Mesendoderm (in vitro differentiated cells): ENCODE data around the gene NT5DC3.

Experiments used
- DNase-seq: peaks from one replicate; pipeline ENCODE4 v3.0.0; 2013
- H2AK5ac ChIP-seq: 2 replicates; pipeline ENCODE4 v1.6.1; 2013; ENCODE audit warnings: low read length, inconsistent platforms
- H2BK120ac ChIP-seq: 2 replicates; pipeline ENCODE4 v1.6.1; 2013; ENCODE audit warnings: low read depth, mild to moderate bottlenecking, low read length, moderate library complexity, mixed read lengths
- H2BK15ac ChIP-seq: replicated peaks from 2 replicates; pipeline ENCODE4 v1.6.1; 2013; ENCODE audit warnings: low read depth, mild to moderate bottlenecking, moderate library complexity
- H2BK5ac ChIP-seq: 2 replicates; pipeline ENCODE4 v1.6.1; 2013; ENCODE audit warnings: low read length, inconsistent platforms
- H3K18ac ChIP-seq: 2 replicates; pipeline ENCODE4 v1.6.1; 2013; ENCODE audit warnings: mild to moderate bottlenecking, low read length, mixed read lengths
- H3K23ac ChIP-seq: one replicate; pipeline ENCODE4 v1.6.1; 2013; ENCODE audit warnings: low read length
- H3K27ac ChIP-seq: 2 replicates; pipeline ENCODE4 v1.5.1; 2013; ENCODE audit warnings: low read depth, mild to moderate bottlenecking, inconsistent platforms, low read length, moderate library complexity
- H3K27me3 ChIP-seq: 2 replicates; pipeline ENCODE4 v1.6.1; 2013; ENCODE audit warnings: low read length, control low read depth, mild to moderate bottlenecking, inconsistent platforms; ENCODE audit not compliant: insufficient read depth, poor library complexity
- H3K36me3 ChIP-seq: 2 replicates; pipeline ENCODE4 v1.6.1; 2013; ENCODE audit warnings: low read length, inconsistent platforms; ENCODE audit not compliant: control insufficient read depth, insufficient read depth
- H3K4ac ChIP-seq: one replicate; pipeline ENCODE4 v1.6.1; 2013; ENCODE audit warnings: low read depth, mild to moderate bottlenecking, low read length, moderate library complexity
- H3K4me1 ChIP-seq: 2 replicates; pipeline ENCODE4 v1.6.1; 2013; ENCODE audit warnings: low read depth, low read length, inconsistent platforms; ENCODE audit not compliant: control insufficient read depth
- H3K4me2 ChIP-seq: 2 replicates; pipeline ENCODE4 v1.6.1; 2013; ENCODE audit warnings: low read length
- H3K4me3 ChIP-seq: 2 replicates; pipeline ENCODE4 v1.5.1; 2013; ENCODE audit warnings: mild to moderate bottlenecking, low read length
- H3K56ac ChIP-seq: one replicate; pipeline ENCODE4 v1.6.1; 2013; ENCODE audit warnings: low read length
- H3K79me1 ChIP-seq: 2 replicates; pipeline ENCODE4 v1.6.1; 2013; ENCODE audit warnings: low read length, inconsistent platforms
- H3K79me2 ChIP-seq: 2 replicates; pipeline ENCODE4 v1.6.1; 2013; ENCODE audit warnings: mild to moderate bottlenecking, low read length; ENCODE audit not compliant: control insufficient read depth, insufficient read depth
- H3K9ac ChIP-seq: 2 replicates; pipeline ENCODE4 v1.6.1; 2013; ENCODE audit warnings: low read length, inconsistent platforms
- H4K5ac ChIP-seq: one replicate; pipeline ENCODE4 v1.6.1; 2013; ENCODE audit warnings: low read length
- H4K8ac ChIP-seq: one replicate; pipeline ENCODE4 v1.6.1; 2013; ENCODE audit warnings: low read depth, mild to moderate bottlenecking, control low read depth, low read length, moderate library complexity
- WGBS: extraction: QIAGEN DNeasy Blood & Tissue Kit; methylation state at CpG from one replicate; pipeline ENCODE4 v1.1.7; 2013; ENCODE audit warnings: low lambda C conversion rate, missing lambda C conversion rate; ENCODE audit not compliant: insufficient coverage; ENCODE audit errors: extremely low coverage; 5-methylcytosine and 5-hydroxymethylcytosine counted together

Gene NT5DC3

DNA sequence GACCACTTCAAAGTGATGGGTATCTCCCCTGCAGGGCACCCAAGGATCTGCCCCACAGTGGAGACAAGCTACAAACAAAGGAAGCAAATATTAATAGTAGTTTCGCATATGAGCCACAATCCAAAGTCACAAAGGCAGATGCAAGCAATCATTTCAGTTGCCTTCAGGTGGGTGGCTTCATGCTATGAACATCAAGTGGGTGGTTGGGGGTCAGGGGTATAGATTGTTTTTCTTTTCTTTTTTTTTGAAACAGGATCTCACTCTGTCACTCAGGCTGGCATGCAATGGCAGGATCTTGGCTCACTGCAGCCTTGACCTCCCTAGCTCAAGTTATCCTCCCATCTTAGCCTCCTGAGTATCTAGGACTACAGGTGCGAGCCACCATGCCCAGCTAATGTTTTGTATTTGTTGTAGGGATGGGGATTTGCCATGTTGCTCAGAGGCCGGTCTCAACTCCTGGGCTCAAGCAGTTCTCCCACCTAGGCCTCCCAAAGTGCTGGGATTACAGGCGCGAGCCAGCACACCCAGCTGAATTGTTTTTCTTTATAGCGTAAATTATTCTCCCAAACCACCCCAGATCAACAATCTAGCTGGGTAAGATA is 13.4 kb upstream of the NT5DC3 start:
- Histone ChIP-seq H3K4me1 (no peaks in the 10 kb centered on the region), H2BK15ac (no peak overlapping the region), H2BK120ac (no peak overlapping the region), H2AK5ac (no peak overlapping the region), H3K4me2 (no peak overlapping the region), H4K5ac (no peak overlapping the region), H3K79me1 (no peaks in the 10 kb centered on the region), H3K23ac (no peak overlapping the region), H4K8ac (no peak overlapping the region), H3K4me3 (no peak overlapping the region), H3K36me3 (no peaks in the 10 kb centered on the region), H3K27me3 (no peaks in the 10 kb centered on the region), H3K4ac (no peak overlapping the region), H3K79me2 (no peaks in the 10 kb centered on the region), H3K56ac (no peak overlapping the region), H3K18ac (no peak overlapping the region), H3K27ac (no peak overlapping the region), H2BK5ac (no peak overlapping the region), H3K9ac (no peak overlapping the region)
- WGBS: no CpG with 5 or more reads among the region's 6 CpGs
- DNase-seq: no peak

GRCh38 chr12:103852498-103852997 is 11.5 kb upstream of the NT5DC3 start:
- Histone ChIP-seq H3K18ac (no peak overlapping the region), H3K79me1 (no peaks in the 10 kb centered on the region), H3K4me3 (no peak overlapping the region)

DNA sequence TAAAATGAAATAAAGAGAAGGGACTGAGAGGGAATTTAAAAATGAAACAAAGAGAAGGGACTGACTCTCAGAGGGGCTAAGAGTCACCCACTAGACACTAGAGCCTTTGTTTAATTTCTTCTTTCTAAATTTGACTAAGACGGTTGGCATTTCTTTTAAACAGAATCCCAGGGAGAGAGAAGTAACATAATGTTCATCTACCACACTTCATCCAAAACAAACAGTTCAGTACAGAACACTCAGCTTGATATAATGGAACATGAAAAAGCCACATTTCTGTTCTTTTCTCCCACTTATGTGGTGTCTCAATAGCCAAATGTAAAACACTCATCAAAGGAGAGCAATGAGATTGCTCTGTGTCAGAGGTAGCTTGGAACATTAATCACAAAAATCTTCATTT is 10.1 kb upstream of the NT5DC3 start:
- Histone ChIP-seq H3K9ac (no peak overlapping the region), H4K8ac (no peak overlapping the region), H3K56ac (no peak overlapping the region), H3K4ac (no peak overlapping the region), H2BK120ac (no peak overlapping the region), H3K18ac (no peak overlapping the region), H3K4me3 (no peak overlapping the region), H3K23ac (no peak overlapping the region), H2BK5ac (no peak overlapping the region), H3K27me3 (no peaks in the 10 kb centered on the region), H3K79me1 (no peaks in the 10 kb centered on the region), H3K27ac (no peak overlapping the region), H2BK15ac (no peak overlapping the region), H4K5ac (no peak overlapping the region), H3K79me2 (no peaks in the 10 kb centered on the region), H3K4me1 (no peaks in the 10 kb centered on the region), H2AK5ac (no peak overlapping the region), H3K36me3 (no peaks in the 10 kb centered on the region), H3K4me2 (no peak overlapping the region)
- no peak for DNase-seq
- no CpG with 5 or more reads among the region's 1 CpG for WGBS

More at GRCh38 chr12:103852498-103852997, 11.5 kb upstream of the NT5DC3 start:
- Histone ChIP-seq H2BK5ac (no peak overlapping the region), H2BK120ac (no peak overlapping the region), H3K4me1 (no peaks in the 10 kb centered on the region), H3K4ac (no peak overlapping the region), H3K79me2 (no peaks in the 10 kb centered on the region), H4K8ac (no peak overlapping the region), H3K4me2 (no peak overlapping the region), H2AK5ac (no peak overlapping the region), H2BK15ac (no peak overlapping the region), H3K27me3 (no peaks in the 10 kb centered on the region), H3K9ac (no peak overlapping the region), H3K36me3 (no peaks in the 10 kb centered on the region), H3K23ac (no peak overlapping the region), H3K56ac (no peak overlapping the region), H3K27ac (no peak overlapping the region), H4K5ac (no peak overlapping the region)
- DNase-seq: peak; percentile 78
- no CpG with 5 or more reads among the region's 3 CpGs for WGBS

DNA sequence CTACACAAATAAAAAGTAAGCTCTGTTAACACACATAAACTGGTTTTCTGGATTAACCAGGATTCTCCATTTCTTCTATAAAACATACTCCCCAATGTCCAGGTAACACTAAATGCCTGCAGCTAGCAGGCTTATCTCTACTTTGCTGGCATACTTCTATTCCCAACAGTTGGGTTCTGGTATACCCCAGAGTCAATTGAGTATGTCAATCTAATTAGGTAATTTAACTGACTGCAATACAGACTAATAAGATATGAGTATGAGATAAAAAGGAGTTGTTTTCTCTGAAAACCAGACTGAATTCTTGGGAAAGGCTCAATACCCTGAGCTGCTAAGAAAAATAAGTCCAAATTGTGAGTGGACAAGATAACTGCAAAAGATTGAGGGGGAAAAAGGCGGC is 9.4 kb upstream of the NT5DC3 start:
- WGBS: no CpG with 5 or more reads among the region's 1 CpG
- Histone ChIP-seq H3K4me3 (no peak overlapping the region), H3K23ac (no peak overlapping the region), H3K9ac (no peak overlapping the region), H3K18ac (no peak overlapping the region), H2BK120ac (no peak overlapping the region), H3K4me1 (no peaks in the 10 kb centered on the region), H3K27me3 (no peaks in the 10 kb centered on the region), H3K27ac (no peak overlapping the region), H2AK5ac (no peak overlapping the region), H3K36me3 (no peaks in the 10 kb centered on the region), H3K56ac (no peak overlapping the region), H4K8ac (no peak overlapping the region), H3K4ac (no peak overlapping the region), H4K5ac (no peak overlapping the region), H2BK5ac (no peak overlapping the region), H2BK15ac (no peak overlapping the region), H3K79me1 (no peaks in the 10 kb centered on the region), H3K4me2 (no peak overlapping the region), H3K79me2 (no peaks in the 10 kb centered on the region)
- no peak for DNase-seq

GRCh38 chr12:103848917-103849491 is 8.0 kb upstream of the NT5DC3 start:
- no peak overlapping the region for H3K4me3 ChIP-seq
- no peaks in the 10 kb centered on the region for H3K79me2 ChIP-seq
- no peak overlapping the region for H2BK120ac ChIP-seq
- H3K56ac ChIP-seq: no peak overlapping the region
- H3K27me3 ChIP-seq: no peaks in the 10 kb centered on the region
- H2AK5ac ChIP-seq: no peak overlapping the region
- no peaks in the 10 kb centered on the region for H3K4me1 ChIP-seq
- H2BK5ac ChIP-seq: no peak overlapping the region
- H3K18ac ChIP-seq: no peak overlapping the region
- H3K36me3 ChIP-seq: no peaks in the 10 kb centered on the region
- H4K8ac ChIP-seq: no peak overlapping the region
- H2BK15ac ChIP-seq: no peak overlapping the region
- H3K27ac ChIP-seq: no peak overlapping the region
- no CpG with 5 or more reads among the region's 4 CpGs for WGBS
- H3K4ac ChIP-seq: no peak overlapping the region
- H3K23ac ChIP-seq: no peak overlapping the region
- no peak overlapping the region for H4K5ac ChIP-seq
- H3K4me2 ChIP-seq: no peak overlapping the region
- H3K79me1 ChIP-seq: no peaks in the 10 kb centered on the region
- no peak overlapping the region for H3K9ac ChIP-seq
- no peak for DNase-seq

DNA sequence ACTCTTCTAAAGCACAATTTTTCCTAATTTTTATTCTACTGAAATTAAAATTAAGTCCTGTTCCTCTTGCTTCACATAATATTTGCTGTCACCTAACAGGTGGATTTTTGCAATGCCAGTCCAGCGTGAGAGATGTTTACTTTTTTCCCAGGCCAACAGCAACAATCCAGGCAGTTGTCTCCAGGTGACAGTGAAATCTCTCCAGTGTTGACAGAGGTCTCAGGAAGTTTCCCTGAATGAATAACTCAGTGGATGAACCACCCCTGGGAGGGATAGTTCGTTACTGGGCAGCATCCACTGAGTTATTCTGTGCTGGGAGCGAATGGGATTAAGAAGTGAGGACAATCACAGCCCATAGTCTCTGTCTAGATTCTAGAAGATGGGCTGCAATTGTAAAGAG is 7.1 kb upstream of the NT5DC3 start:
- Histone ChIP-seq H3K4me3 (no peak overlapping the region), H4K5ac (no peak overlapping the region), H3K4me1 (no peaks in the 10 kb centered on the region), H3K4me2 (no peak overlapping the region), H3K27me3 (no peaks in the 10 kb centered on the region), H3K4ac (no peak overlapping the region), H3K18ac (no peak overlapping the region), H2BK15ac (no peak overlapping the region), H2BK120ac (no peak overlapping the region), H2BK5ac (no peak overlapping the region), H3K56ac (no peak overlapping the region), H3K23ac (no peak overlapping the region), H3K79me1 (no peaks in the 10 kb centered on the region), H3K79me2 (no peaks in the 10 kb centered on the region), H4K8ac (no peak overlapping the region), H3K36me3 (no peaks in the 10 kb centered on the region), H3K27ac (no peak overlapping the region), H2AK5ac (no peak overlapping the region), H3K9ac (no peak overlapping the region)
- no peak for DNase-seq
- WGBS: no CpG with 5 or more reads among the region's 3 CpGs
